Esophagus muscularis mucosa (tissue), 4 donors: ENCODE measurements around the gene RAG1. TPM values are rescaled to one million over a fixed set of nuclear protein-coding genes. Genes with fewer than 3 reads are reported as not detected.

Experiments
- DNase-seq: peaks from one replicate; pipeline ENCODE4 v3.0.0-alpha.2; 2017; ENCODE audit errors: extremely low spot score
- H3K27ac ChIP-seq, 4 donors: fragments of 200-600 bp; sonication (generic); replicated peaks in 1 of 4; 1 replicate in 3 of 4; 2 replicates in 1 of 4; pipeline ENCODE4 v1.5.1; 2016 to 2019; ENCODE audit warnings: mild to moderate bottlenecking in 1 of 4
- H3K27me3 ChIP-seq, 4 donors: fragments of 200-600 bp; sonication (generic); one replicate each; pipeline versions ENCODE4 v1.5.1 to v1.6.0; 2016 to 2019
- H3K36me3 ChIP-seq, 4 donors: fragments of 200-600 bp; sonication (generic); one replicate each; pipeline ENCODE4 v1.5.1; 2016 to 2019
- H3K4me1 ChIP-seq, 4 donors: fragments of 200-600 bp; sonication (generic); one replicate each; pipeline ENCODE4 v1.5.1; 2016 to 2019
- H3K4me3 ChIP-seq, 4 donors: fragments of 200-600 bp; sonication (generic); 1 replicate in 2 of 4; 2 replicates in 2 of 4; pipeline ENCODE4 v1.5.1; 2016 to 2019; ENCODE audit warnings: mild to moderate bottlenecking in 4 of 4, moderate library complexity in 1 of 4
- H3K9me3 ChIP-seq, 4 donors: fragments of 200-600 bp; sonication (generic); 1 replicate in 3 of 4; 2 replicates in 1 of 4; pipeline ENCODE4 v1.5.1; 2016 to 2019
- CTCF ChIP-seq, 3 experiments: fragments of 200-600 bp in 2 of 3; fragments of 450-650 bp in 1 of 3; sonication (generic) in 2 of 3; IDR thresholded peaks; one replicate each; pipeline ENCODE4 v1.5.1; 2017 to 2019; ENCODE audit warnings: antibody characterized with exemption in 3 of 3, mild to moderate bottlenecking in 2 of 3, moderate library complexity in 1 of 3
- EP300 ChIP-seq: sonication (generic); formaldehyde crosslinking; IDR thresholded peaks from one replicate; pipeline ENCODE4 v1.6.1; 2017; ENCODE audit warnings: antibody characterized with exemption
- POLR2A ChIP-seq: fragments of 450-650 bp; IDR thresholded peaks from one replicate; pipeline ENCODE4 v1.6.1; 2017; ENCODE audit warnings: antibody characterized with exemption, moderate library complexity, mild to moderate bottlenecking, low read depth
- POLR2AphosphoS5 ChIP-seq, 2 donors: sonication (generic); formaldehyde crosslinking; IDR thresholded peaks; one replicate each; pipeline ENCODE4 v1.6.1; 2017; ENCODE audit warnings: antibody characterized with exemption in 2 of 2
- WGBS: methylation state at CpG from one replicate; pipeline ENCODE4 v1.1.5; 2018; 5-methylcytosine and 5-hydroxymethylcytosine counted together
- intact Hi-C: fragments of 100-400 bp; cut with DNase I; formaldehyde crosslinking; loops from one replicate; pipeline ENCODE4 v1.15.1; 2023
- total RNA-seq, 4 donors: library from RNA; depleted of rRNA; stranded (reverse); fragments of >200 nt; gene quantifications; one replicate each; pipeline versions ENCODE4 v1.1.0 to v1.2.1, GENCODE V29; 2016

The RAG1 gene
- total RNA-seq, 4 donors from 2014 or later = 0.33 to 0.80 (median 0.56) TPM

- no peak for TF ChIP-seq EP300
- no peak for TF ChIP-seq POLR2AphosphoS5 (IDR thresholded peaks at IDR 0.05)
- no peak for TF ChIP-seq POLR2A
- TF ChIP-seq CTCF (IDR thresholded peaks at IDR 0.05) = no peak
- Histone ChIP-seq H3K36me3 (no peaks in the 10 kb centered on the region), H3K4me3 (no peak overlapping the region), H3K27ac (no peak overlapping the region), H3K4me1 (no peaks in the 10 kb centered on the region), H3K9me3 (no peaks in the 10 kb centered on the region), H3K27me3 (no peaks in the 10 kb centered on the region)
- DNase-seq = no peak
- intact Hi-C loops = no loop called here
Observed at GRCh38 chr11:36602135-36602534, 34.3 kb downstream of the RAG1 start.

GRCh38 chr11:36605221-36606216 is 37.7 kb downstream of the RAG1 start:
- DNase-seq = no peak
- Histone ChIP-seq H3K4me1 (no peaks in the 10 kb centered on the region), H3K36me3 (peaks cover 0 to 6% (median 0%) of the 10 kb centered on the region in 4 donors), H3K27ac (no peak overlapping the region), H3K9me3 (no peaks in the 10 kb centered on the region), H3K27me3 (no peaks in the 10 kb centered on the region), H3K4me3 (no peak overlapping the region)
- 85% methylated on average over 6 of the region's 6 CpGs for WGBS
- intact Hi-C loops = no loop called here
- TF ChIP-seq CTCF (IDR thresholded peaks at IDR 0.05) (no peak), POLR2A (no peak), POLR2AphosphoS5 (IDR thresholded peaks at IDR 0.05) (no peak), EP300 (no peak)

- peaks cover 0 to 13% (median 3%) of the 10 kb centered on the region in 4 donors for H3K36me3 ChIP-seq
- no peak overlapping the region for H3K27ac ChIP-seq
- intact Hi-C loops = no loop called here
- TF ChIP-seq POLR2A (no peak), CTCF (IDR thresholded peaks at IDR 0.05) (no peak), POLR2AphosphoS5 (IDR thresholded peaks at IDR 0.05) (no peak), EP300 (no peak)
- no peak overlapping the region for H3K4me3 ChIP-seq
- no peak for DNase-seq
- no peaks in the 10 kb centered on the region for H3K9me3 ChIP-seq
- 96% methylated on average over 1 of the region's 1 CpG for WGBS
- no peaks in the 10 kb centered on the region for H3K27me3 ChIP-seq
- no peaks in the 10 kb centered on the region for H3K4me1 ChIP-seq
Observed at GRCh38 chr11:36608491-36609199, 40.8 kb downstream of the RAG1 start.

GRCh38 chr11:36609383-36609782 is 41.6 kb downstream of the RAG1 start:
- no peaks in the 10 kb centered on the region for H3K27me3 ChIP-seq
- no peak for DNase-seq
- TF ChIP-seq EP300 (no peak), POLR2AphosphoS5 (IDR thresholded peaks at IDR 0.05) (no peak), POLR2A (no peak), CTCF (IDR thresholded peaks at IDR 0.05) (no peak)
- no peak overlapping the region for H3K27ac ChIP-seq
- H3K36me3 ChIP-seq = peaks cover 0 to 13% (median 3%) of the 10 kb centered on the region in 4 donors
- 84% methylated on average over 2 of the region's 2 CpGs for WGBS
- H3K9me3 ChIP-seq = no peaks in the 10 kb centered on the region
- H3K4me1 ChIP-seq = no peaks in the 10 kb centered on the region
- H3K4me3 ChIP-seq = no peak overlapping the region
- intact Hi-C loops = no loop called here
